SKM-1 treated with dmso at 0.1 percent for 144 hours (cell line): ENCODE measurements around the gene CCNQ.
"Not testable (repeated sequence)": the region's sequence is repeated elsewhere in the genome, so short reads cannot be mapped to it uniquely, and the experiment has no call there.

Source experiments
- DNase-seq: peaks from one replicate; lab custom pipeline; 2025; ENCODE audit not compliant: unreplicated experiment; lab: John Stamatoyannopoulos, UW

CCNQ gene

GRCh38 chrX:153623310-153624029, 24.5 kb upstream of the CCNQ start:
- DNase-seq = no peak

GRCh38 chrX:153622661-153623309, 23.8 kb upstream of the CCNQ start:
- no peak for DNase-seq

- DNase-seq = no peak
These were observed 23.1 kb upstream of the CCNQ start for GRCh38 chrX:153621949-153622598.

GRCh38 chrX:153620576-153620975, 21.6 kb upstream of the CCNQ start:
- no peak for DNase-seq

- no peak for DNase-seq
These were observed 15.9 kb upstream of the CCNQ start for GRCh38 chrX:153614818-153615217.

- DNase-seq = no peak
These were observed 13.5 kb upstream of the CCNQ start for GRCh38 chrX:153612413-153612812.

- DNase-seq = no peak
These were observed 12.6 kb upstream of the CCNQ start for GRCh38 chrX:153611298-153612095.

- DNase-seq = no peak
These were observed 11.9 kb upstream of the CCNQ start for GRCh38 chrX:153610836-153611213.

GRCh38 chrX:153609917-153610835, 11.2 kb upstream of the CCNQ start:
- peak; percentile 7 for DNase-seq

- DNase-seq = no peak
These were observed 9.9 kb upstream of the CCNQ start for GRCh38 chrX:153608806-153609205.

GRCh38 chrX:153608376-153608775, 9.4 kb upstream of the CCNQ start:
- no peak for DNase-seq

- no peak for DNase-seq
These were observed 7.6 kb upstream of the CCNQ start for GRCh38 chrX:153606503-153606902.

- not testable (repeated sequence) for DNase-seq
These were observed 5.9 kb upstream of the CCNQ start for GRCh38 chrX:153604666-153605380.

GRCh38 chrX:153603131-153603656, 4.3 kb upstream of the CCNQ start:
- no peak for DNase-seq

GRCh38 chrX:153602601-153603000, 3.7 kb upstream of the CCNQ start:
- DNase-seq = no peak

- DNase-seq = no peak
These were observed 2.7 kb upstream of the CCNQ start for GRCh38 chrX:153601511-153602110.

GRCh38 chrX:153600921-153601320, 2.0 kb upstream of the CCNQ start:
- no peak for DNase-seq

GRCh38 chrX:153600032-153600373, 1.1 kb upstream of the CCNQ start:
- DNase-seq = no peak
